ENCODE measurements around the gene GAST.
A peak's percentile ranks its signal among the peaks of the same experiment; 100 is the strongest.
"Not testable (repeated sequence)": the region's sequence is repeated elsewhere in the genome, so short reads cannot be mapped to it uniquely, and the experiment has no call there.

Gene GAST, protein sequence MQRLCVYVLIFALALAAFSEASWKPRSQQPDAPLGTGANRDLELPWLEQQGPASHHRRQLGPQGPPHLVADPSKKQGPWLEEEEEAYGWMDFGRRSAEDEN

DNA sequence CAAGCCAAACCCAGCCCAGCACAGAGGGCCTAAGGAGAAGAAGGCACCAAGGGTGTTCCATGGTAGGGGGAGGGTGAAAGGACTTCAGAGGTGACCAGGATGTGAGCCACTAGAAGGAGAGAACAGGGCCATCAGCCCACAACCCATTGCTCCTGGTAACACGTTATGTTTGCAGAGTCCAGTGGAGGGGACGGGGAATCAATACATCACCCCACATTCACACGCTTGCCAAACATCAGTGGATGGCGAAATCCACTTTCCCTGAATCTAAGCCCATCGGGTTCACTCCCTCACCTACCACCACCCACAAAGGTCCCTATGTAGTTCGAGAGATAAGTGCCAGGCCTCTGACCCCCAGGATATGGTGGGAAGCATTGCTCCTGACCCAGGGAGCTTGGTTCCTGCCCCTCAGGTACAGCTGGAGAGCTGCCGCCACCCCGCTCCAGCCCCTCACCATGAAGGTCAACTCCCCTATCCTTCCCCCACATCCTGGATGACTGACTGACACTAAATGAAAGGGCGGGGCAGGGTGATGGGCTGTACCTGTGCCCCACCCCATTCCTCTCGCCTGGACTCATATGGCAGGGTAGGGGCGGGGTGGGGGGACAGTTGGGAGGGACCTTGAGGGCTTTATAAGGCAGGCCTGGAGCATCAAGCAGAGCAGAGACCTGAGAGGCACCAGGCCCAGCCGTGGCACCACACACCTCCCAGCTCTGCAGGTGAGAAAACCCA is at the start of gene GAST:
Gene GAST, plus strand, starts transcription at position 663 of the 732 bp plus-strand sequence. CDS start 3,106 bp downstream, outside the sequence.
- FAIRE-seq = no peak
- DNase-seq (ENCODE audit: extremely low spot score, insufficient read length, low read depth) = no peak

DNA sequence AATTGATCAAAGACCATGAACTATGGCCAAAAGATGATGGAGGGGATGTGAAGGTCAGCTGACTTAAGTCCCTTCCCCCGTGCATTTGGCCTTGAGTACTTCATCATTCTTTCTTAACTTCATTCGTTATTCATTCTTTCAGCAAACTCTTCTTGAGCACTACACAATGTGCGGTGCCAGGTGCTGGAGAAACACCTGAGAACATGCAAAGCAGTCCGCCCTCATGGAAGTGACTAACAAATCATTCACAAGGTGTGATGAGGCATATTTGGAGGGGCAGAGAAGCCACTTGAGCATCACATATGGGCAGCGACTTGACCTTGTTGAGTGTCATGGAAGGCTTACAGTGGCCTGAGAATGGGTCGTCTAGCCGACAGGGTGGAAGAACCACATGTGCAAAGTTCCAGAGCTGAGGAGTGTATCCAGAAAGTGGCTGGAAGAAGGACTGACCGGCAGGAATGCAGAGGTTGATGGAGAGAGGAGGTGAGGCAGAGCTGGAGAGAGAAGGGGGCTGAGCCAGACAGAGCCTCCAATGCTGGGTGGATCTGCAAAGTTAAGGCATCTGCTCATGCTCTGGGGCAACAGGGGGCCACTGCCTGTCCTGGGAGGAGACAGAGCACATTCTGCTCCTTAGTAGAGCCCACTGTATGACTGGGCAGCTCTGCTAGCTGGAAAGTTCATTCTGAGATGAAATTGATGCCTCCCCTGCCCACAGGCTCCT is 48.5 kb upstream of the GAST start:
- FAIRE-seq (no peak), DNase-seq (ENCODE audit: extremely low spot score, insufficient read length, low read depth) (no peak)

DNA sequence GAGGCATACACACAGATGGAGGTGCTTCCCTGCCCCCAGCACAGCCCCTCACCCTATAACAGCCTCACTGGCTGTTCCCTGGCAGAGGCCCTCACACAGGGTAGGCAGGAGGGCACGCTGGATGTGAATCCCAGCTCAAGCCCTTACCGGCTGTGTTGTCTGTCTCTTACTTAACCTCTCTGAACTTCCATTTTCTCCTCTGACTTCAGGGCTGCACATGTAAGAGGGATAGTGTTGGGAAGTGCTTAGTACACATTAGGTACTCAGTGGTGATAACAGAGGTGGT is 48.0 kb upstream of the GAST start:
- DNase-seq (ENCODE audit: extremely low spot score, insufficient read length, low read depth) = no peak
- no peak for FAIRE-seq

DNA sequence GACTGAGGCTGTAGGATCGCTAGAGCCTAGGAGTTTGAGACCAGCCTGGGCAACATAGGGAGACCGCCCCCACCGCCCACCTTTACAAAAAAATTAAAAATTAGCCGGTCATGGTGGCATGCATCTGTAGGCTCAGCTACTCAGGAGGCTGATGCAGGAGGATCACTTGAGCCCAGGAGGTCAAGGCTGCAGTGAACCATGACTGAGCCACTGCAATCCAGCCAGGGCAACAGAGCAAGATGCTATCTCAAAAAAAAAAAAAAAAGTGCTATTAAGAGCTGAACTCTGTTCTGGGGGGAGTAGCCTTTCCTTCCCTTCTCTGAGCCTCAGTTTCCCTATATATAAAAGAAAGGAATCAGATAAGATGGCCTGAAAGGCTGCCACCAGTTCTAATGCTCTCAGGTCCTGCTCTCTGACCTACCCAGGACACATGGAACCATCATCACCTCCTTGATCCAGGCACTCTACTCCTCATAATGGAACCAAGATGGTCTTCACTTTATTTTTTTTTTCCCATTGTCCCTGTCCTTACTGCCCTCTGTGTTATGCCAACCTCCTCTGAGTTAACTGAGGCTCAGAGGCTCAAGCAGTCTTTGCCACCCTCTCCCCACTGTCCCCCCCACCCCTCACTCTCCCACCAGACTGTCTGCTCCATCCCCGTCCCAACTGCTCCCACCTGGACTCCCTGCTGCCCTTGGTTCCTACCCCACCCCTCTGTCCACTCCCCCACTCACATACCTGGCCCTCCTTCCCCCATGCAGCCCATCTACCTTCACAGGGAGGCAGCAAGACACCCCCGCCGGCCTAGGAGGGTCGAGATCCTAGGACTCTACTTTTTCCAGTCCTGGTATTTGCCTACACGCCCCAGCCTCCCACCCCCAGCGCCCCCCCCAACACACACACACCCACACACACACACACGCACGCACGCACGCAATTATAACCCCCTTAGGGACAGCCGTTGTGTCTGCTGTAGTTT is 47.3 kb upstream of the GAST start:
- DNase-seq (ENCODE audit: extremely low spot score, insufficient read length, low read depth) (no peak), FAIRE-seq (no peak)

DNA sequence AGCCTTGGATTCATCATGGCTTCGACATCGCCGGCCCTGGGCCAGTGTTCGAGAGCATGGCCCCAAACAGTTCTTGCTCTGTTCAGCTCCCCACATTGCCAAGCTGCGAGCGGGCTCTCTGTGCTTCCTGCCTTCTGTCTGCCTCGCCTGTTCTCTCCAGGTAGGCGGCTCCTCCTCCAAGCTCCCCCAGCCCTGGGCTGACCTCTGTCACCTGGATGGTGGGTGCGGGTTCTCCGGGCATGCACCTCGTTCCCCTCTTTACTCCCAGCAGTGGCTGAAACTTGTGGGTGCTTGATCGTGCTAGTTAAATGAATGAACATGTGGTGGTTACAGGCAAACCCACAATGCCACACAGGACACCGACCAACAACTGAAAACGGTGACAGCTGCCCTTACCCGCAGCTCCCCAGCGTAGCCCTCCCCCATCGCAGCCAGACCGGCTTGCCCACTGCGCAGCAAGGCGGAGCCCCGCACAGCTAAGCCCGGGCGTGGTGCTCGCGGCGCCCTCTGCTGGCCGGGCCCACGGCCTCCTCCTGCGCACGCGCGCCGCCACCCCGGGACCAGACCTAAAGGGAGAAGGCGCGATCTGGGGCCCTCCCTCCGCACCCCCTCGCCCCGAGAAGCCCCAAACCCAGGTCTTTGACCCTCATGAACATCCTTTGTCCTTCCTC is 46.4 kb upstream of the GAST start:
- FAIRE-seq (peak; percentile 73), DNase-seq (ENCODE audit: extremely low spot score, insufficient read length, low read depth) (peak; percentile 85)

DNA sequence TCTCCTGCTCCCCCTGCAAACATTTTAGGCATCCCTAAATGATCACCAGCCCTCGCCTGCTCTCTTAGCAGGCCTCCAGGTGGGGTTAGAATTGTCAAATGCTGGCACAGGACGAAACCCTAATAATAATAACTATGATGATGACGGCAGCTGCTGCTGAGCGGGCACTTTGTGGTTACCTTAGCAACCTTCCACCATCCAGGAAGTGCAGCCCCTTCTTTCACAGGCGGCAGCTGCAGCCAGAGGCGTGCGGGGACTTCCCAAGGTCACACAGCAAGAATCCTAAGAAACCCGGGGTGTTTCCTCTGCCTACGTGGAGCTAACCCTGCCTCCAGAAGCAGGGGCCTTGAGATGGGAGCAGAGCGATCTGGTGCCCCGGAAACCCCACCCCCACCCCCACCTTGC is 45.9 kb upstream of the GAST start:
- DNase-seq (ENCODE audit: extremely low spot score, insufficient read length, low read depth) = no peak
- no peak for FAIRE-seq

DNA sequence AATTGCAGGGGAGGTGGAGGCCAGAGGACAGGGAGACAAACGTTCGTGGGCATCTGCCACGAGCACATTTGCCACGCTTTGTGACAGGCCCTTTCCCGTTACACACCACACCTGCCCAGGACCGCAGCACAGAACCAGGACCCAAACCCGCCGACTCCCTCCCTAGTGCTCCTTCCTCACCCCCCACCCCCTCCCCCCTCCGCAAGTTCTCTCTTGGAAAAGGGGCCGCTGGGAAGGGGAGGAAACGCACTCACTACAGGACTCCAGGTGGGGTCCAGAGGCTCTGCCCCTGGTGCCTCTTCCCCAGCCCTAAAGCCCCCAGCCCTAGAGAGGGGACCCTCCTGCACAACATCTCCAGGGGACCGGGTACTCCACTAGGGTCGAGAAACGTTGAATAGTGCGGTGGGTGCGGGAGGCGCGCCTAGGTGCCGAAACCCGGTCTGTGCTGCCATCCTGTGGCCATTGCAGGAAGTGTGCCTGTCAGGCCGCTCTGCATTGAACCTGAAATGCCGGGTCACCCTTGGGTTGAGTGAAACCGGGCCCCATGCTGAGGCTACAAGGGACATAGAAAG is 45.3 kb upstream of the GAST start:
- FAIRE-seq (peak; percentile 85), DNase-seq (ENCODE audit: extremely low spot score, insufficient read length, low read depth) (no peak)

DNA sequence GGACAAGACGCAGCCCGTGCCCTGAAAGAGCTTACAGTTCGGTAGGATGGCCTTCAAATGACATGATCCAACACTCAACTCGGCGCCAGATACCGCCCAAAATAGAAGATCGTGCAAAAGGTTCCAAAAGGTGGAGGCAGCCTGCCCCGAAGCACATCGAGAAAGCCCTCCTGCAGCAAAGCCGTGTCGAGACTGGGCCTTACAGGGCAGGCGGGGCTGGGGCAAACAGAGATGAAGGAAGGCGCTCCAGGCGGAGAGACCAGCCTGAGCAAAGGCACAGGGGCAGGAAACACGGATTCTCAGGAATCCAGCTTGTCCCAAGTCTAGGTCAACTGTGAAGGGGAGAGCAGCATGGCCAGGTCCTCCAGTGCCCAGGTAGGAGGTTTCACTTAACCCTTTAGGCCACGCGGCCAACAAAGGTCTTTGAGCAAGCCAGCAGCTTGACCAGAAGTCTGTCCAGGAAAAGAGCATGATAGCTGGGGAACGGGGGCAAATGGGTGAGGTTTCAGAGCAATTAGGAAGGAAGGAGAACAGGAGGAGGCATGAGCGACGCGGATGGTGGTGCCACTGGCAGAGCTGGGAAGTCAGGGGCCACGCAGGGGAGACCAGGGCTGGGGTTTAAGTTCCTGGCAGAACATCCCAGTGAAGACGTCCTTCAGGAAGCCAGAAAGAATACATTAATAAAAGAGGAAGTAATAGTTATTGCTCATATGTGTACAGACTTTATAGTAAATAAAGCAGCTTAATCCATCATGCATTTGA is 44.7 kb upstream of the GAST start:
- FAIRE-seq (no peak), DNase-seq (ENCODE audit: extremely low spot score, insufficient read length, low read depth) (no peak)

DNA sequence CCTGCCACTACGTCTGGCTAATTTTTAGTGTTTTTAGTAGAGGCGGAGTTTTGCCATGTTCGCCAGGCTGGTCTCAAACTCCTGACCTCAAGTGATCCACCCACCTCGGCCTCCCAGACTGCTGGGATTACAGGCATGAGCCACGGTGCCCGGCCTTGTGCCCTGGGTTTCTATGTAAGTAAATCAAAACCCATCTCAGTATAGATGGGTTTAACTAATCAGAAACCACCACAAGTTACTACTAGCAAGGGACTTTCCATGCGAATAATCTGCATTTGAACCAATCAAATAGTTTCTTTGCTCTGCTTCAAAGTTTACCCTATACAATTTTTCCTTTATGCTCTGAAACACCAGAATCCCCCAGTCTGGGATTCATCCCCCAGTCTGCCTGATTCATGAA is 40.0 kb upstream of the GAST start:
- FAIRE-seq = no peak
- DNase-seq (ENCODE audit: extremely low spot score, insufficient read length, low read depth) = no peak

DNA sequence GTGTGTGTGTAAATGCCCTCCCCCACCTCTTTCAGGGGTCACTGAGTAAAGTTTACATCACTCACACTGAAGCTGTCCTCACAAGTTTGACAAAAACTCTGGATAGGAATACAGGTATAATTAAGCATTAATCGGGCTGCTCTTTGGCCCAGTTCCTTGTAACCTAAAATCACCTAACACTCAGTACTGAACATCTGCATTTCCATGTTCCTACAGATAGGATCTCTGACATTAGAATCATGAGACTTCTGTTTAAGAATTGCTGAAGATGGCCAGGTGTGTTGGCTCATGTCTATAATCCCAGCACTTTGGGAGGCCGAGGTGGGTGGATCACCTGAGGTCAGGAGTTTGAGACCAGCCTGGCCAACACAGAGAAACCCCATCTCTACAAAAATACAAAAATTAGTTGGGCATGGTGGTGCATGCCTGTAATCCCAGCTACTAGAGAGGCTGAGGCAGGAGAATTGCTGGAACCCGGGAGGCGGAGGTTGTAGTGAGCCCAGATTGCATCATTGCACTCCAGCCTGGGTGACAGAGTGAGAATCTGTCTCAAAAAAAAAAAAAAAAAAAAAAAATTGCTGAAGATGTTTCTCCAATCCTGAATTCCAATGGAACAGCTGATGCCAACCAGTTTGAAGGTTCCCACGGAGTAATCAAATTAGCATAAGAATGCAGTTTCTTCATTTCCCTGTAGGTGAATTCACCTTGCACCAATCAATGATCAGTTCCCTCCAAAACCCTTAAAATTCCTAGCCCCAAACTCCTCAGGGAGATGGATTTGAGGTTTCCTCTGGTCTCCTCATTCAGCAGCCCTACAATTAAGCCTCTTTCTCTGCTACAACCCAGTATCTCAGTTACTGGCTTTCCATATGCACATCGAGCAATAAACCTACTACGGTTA is 36.7 kb upstream of the GAST start:
- DNase-seq (ENCODE audit: extremely low spot score, insufficient read length, low read depth); FAIRE-seq: not testable (repeated sequence)

DNA sequence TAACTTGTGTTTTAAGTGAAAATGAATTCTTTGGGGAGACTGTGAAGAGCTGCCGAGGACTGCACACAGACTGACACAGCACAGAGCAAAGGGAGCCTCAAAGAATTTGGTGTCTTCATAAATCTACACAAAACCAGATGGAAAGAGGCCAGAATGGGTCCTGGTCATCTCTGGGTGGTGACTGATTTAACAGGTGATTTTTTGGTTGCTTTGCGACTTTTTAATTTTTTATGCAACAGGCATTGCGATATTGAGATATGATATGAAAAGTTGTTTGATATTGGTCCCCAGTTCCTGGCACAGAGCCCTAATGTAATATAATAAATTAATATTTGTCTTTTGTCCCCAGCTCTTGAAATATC is 36.1 kb upstream of the GAST start:
- FAIRE-seq (no peak), DNase-seq (ENCODE audit: extremely low spot score, insufficient read length, low read depth) (no peak)

DNA sequence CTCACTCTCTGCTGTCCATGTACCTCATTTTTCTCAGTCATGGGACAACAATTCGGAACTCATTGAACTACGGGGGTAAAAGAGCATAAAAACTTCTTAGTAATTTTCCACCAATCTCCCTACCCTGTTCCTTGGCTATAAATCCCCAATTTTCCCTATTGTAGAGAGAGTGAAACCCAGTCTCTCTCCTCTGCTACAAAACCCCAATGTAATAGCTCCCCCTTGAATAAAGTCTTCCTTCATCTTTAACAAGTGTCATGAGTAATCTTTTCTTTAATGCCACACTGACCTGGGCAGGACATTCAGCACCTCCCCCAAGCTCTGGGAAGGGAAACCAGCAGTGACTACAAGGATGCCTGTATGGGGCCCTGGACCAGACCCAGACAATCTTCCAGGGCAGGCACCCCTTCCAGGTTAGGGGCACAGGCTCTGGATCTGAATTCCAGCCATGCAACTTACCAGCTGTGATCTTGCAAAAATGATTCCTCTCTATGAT is 33.7 kb upstream of the GAST start:
- no peak for FAIRE-seq
- DNase-seq (ENCODE audit: extremely low spot score, insufficient read length, low read depth) = no peak

DNA sequence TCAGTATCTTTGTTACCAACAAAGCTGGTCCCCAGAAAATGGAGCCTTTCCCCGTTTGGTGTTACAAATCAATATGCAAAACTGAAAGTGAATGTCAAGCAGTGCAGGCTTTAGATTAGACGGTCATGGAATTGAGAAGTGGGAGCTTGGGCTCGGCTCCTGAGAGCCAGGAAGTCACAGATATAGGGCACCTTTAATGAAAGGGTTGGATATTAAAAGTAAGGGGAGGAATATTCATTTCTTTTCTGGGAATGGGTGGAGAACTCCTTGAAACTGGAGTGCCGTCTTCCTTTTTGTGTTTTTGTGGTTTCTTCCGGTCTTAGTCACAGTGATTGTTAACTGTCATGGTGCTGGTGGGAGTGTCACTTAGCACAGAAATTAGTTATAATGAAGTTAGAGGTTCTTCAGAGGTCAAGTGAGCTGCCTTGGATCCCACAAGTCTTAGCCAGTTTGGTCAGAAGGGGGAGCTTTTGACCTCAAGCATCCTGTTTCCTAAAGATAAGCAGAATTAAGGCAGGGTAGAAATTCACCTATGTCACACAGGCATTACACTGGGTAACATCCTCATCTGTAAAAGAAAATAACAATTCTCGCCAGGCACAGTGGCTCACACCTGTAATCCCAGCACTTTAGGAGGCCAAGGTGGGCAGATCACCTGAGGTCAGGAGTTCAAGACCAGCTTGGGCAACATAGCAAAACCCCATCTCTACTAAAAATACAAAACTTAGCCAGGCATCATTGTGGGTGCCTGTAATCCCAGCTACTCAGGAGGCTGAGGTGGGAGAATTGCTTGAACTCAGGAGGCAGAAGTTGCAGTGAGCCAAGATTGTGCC is 33.0 kb upstream of the GAST start:
- peak; percentile 94 for FAIRE-seq

DNA sequence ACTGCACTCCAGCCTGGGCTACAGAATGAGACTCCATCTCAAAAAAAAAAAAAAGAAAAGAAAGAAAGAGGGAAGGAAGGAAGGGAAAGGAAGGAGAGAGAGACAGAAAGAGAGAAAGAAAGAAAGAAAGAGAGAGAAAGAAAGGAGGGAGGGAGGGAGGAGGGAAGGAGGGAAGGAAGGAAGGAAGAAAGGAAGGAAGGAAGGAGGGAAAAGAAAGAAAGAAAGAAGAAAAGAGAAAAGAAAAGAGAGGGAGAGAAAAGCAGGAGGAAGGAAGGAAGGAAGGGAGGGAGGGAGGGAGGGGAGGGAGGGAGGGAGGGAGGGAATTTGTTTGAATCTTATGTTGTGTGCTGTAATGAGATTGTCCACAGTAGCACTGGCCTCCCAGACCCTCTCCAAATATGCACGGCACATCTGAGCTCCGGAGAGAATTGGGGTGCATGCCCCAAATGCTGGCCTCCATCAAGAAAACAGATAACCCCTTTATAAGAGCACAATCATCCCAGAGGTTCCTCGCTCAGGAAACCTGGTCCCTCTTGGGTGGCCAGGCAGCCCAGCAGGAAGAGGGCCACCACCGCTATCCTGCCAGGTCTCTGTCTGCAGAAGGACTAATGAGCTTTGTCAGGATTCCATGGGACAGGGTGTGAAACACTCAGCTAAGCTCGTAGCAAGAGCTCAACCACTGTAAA is 32.2 kb upstream of the GAST start:
- FAIRE-seq = no peak
- DNase-seq (ENCODE audit: extremely low spot score, insufficient read length, low read depth) = no peak

More for the DNA sequence above, 33.0 kb upstream of the GAST start:
- DNase-seq (ENCODE audit: extremely low spot score, insufficient read length, low read depth) = no peak

DNA sequence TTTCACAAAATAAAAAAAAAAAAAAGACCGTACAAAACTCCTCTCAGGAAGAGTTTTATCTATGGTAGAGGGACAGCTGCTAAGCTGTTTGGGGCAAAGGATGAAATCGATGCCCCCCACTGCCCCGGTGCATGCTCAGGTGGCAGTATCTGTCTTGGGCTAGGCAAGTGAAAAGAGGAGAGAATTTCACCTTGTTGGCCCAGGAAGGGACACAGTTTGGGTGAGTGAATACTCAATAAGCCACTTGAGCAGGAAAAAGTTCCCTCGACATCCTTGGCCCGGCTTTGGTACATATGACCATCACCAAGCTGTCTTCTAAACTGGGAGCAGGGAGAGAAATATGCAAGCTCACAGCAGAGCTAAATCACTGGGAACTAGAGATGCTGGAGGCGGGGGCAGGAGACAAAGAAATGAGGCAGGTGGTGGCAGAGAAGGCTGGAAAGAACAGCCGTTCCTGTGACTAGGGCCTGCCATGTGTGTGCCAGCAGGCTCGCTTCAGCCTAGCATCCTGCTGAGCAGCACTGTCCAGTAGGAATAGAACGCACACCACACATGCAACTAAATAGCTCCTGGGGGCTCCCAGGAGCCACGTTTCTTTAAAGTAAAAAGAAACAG is 31.6 kb upstream of the GAST start:
- FAIRE-seq (no peak), DNase-seq (ENCODE audit: extremely low spot score, insufficient read length, low read depth) (no peak)

DNA sequence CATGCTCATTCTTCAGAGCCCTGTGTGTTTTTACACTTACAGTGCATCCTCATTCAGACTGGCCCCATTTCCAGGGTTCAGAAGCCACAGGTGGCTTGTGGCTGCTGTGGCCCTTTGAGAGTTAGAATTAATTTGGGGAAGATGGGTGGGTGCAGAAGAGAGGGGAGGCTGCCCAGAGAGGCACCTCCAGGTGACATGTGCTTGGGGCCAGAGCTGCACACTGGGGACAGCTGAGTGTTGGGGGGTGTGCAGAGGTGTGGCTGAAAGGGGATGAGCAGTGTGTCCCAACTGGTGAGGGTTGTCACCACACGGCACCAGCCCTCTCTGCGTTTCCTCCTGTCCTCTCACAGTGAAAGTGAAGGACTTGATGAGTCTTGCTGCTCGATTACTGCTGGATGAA is 30.4 kb upstream of the GAST start:
- no peak for DNase-seq (ENCODE audit: extremely low spot score, insufficient read length, low read depth)
- FAIRE-seq = no peak
